HG03196 (cell line): ENCODE data around the gene PRKCA.
"Not testable (repeated sequence)": the region's sequence is repeated elsewhere in the genome, so short reads cannot be mapped to it uniquely, and the experiment has no call there.

Experiments used
- ATAC-seq: cut with Tn5 transposase; IDR thresholded peaks from one replicate; pipeline ENCODE4 v1.9.1; 2021; ENCODE audit not compliant: unreplicated experiment

Gene PRKCA

GRCh38 chr17:66379544-66379943 is 77.1 kb downstream of the PRKCA start:
- ATAC-seq, result no peak

DNA sequence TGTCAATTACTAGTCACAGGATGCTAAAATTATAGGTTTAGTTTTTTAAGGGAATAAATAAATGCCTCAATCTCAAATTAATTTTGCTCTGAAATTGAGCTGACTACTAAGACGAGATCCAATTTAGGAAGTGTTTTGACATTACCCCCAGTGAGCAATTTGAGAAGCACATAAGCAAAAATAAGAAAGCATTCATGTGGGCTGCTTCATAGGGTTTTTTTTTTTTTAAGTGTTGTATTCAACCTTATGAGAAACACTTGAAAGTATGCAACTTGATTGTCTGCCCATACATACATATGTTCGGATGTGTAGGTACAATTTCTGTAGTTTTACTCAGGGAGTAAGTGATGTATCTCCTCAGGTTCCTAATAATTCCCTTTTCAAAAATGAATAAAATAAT is 77.6 kb downstream of the PRKCA start:
- no peak for ATAC-seq

GRCh38 chr17:66381701-66382362 is 79.4 kb downstream of the PRKCA start:
- ATAC-seq, result no peak

DNA sequence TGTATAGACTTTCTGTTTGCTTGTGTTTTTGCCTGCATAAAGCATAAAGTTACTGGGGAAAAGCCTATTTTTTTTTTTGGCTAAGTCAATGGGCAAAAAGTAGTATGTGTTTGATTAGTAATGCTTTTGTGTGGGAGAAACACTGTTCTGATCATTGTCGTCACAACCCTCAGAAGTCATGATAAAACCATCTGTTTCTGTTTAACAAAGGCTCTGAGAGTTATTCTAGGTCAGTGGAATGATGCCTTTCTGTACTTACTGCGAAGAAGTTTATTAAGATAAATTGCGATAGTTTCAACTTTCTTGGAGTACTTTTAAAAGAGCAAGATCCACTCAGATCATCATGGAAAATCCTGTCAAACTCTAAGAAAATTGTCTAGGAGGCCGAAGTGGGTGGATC is 80.9 kb downstream of the PRKCA start:
- no peak for ATAC-seq

DNA sequence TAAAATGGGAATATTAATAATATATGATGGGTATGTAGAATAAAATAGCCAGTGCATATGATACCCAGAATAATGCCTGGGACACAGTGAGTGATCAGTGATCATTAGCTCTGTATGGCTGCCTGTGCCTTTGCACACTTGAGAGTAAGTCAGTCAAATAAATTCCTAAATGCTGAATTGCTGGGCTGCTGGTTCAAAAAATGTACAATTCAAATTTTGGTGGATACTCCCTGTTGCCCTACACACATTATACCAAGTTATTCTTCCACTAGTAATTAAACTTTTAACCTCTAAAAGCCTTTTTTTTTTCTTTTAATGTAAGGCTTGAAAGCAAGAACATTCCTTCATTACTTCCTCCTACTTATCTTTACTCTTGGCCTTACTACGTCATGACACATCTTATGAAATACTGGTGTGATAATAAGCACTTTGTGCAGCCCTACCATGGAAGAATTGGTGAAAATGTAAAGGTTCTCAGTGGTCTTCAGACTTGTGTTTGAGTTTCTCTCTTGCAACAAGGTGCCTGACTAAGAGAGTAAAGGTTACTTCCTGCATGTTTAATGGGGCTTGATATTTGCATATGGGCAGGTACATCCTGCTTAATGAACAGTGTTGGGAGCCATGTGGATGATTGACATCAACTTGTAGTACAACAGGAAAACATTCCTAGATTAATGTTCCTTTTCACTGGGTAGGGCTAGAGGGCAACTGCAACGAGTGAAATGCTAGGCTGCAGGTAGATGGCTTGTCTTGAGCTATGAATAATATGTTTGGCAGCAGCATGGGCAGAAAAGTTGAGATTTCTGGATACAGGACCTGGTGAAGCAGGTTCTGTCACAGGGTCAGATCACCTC is 84.3 kb downstream of the PRKCA start:
- ATAC-seq, result no peak

- no peak for ATAC-seq
These were observed 85.1 kb downstream of the PRKCA start for GRCh38 chr17:66387392-66387981.

- ATAC-seq, result no peak
These were observed 90.5 kb downstream of the PRKCA start for GRCh38 chr17:66392783-66393437.

- ATAC-seq, result no peak
These were observed 93.5 kb downstream of the PRKCA start for GRCh38 chr17:66395961-66396360.

- no peak for ATAC-seq
These were observed 95.1 kb downstream of the PRKCA start for GRCh38 chr17:66397486-66397885.

- no peak for ATAC-seq
These were observed 95.6 kb downstream of the PRKCA start for GRCh38 chr17:66398059-66398458.

DNA sequence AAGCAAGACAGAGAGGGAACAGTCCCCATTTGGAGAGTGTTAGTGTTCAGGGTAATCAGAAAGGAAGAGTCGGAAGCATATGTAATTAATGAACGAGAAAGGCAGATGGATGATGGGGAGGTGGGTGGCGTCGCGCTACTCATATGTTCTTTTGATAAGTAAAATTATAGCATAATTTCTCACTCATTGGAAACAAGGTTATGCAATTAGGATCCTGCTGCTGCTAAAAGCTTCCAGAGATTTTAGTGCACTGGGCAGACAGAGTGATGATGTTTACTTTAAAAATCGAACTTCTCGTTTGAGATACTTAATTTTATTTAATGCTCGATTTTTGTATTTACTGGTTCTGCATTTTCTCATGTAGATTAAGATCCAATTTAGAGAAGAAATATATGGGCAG is 96.2 kb downstream of the PRKCA start:
- no peak for ATAC-seq

- ATAC-seq, result no peak
These were observed 97.0 kb downstream of the PRKCA start for GRCh38 chr17:66399441-66399840.

DNA sequence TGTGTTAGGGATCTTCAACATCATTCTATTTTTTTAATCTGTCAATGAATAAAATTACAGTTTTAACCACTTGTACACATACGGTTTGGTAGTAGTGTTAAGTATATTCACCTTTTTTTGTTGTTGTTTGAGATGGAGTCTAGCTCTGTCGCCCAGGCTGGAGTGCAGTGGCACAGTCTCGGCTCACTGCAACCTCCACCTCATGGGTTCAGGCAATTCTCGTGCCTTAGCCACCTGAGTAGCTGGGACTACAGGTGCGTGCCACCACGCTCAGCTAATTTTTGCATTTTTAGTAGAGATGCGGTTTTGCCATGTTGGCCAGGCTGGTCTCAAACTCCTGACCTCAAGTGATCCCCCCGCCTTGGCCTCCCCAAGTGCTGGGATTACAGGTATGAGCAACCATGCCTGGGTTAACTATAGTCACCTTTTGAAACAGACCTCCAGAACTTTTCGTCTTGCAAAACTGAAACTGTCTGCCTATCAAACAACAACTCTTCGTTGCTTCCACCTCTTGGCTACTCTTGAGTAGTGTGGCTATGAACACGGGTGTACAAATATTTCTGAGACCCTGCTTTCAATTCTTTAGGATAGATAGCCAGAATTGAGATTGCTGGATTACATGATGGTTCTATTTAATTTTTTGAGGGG is 97.8 kb downstream of the PRKCA start:
- ATAC-seq, result not testable (repeated sequence)

- ATAC-seq, result no peak
These were observed 98.3 kb downstream of the PRKCA start for GRCh38 chr17:66400698-66401097.

- ATAC-seq, result no peak
These were observed 99.0 kb downstream of the PRKCA start for GRCh38 chr17:66401364-66401763.

- ATAC-seq, result no peak
These were observed 101.6 kb downstream of the PRKCA start for GRCh38 chr17:66403846-66404556.

DNA sequence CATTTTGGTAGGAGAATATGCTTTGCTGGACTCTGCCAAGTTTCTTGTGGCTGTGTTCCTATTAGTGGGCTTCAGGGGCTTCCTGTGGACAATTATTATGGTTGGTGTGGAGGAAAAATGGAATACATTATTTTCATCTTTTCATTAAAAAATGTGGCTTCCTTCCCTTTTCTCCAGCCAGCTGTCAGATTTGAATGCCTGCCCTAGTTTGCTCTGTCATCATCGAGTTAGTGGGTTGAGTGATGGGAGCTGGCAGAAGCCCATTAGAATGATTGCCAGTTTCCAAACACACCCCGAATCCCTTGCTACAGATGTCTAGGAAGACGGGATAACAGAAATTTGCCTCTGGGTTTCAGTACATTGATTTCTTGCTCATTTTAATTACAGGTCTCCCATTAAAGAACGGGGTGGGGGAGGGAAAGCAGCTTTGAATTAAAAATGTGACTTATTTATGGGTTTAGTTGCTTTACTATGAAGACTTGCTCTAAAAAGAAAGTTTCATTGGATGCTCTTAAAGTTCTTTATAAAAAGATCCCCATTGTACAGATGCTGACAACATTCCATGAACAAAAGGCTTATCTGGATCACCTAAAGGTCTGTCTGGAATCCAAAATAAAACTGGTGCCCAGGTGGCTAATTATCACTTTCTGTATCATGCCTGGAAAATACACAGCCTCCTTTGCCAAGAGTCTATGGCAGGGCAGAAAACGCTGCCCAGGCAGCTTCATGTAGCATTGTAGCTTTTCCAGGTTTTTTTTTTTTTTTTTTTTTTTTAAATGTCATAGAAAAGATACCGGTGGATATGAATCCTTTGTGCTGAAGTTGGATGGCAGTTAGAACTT is 103.6 kb downstream of the PRKCA start:
- ATAC-seq, result no peak

DNA sequence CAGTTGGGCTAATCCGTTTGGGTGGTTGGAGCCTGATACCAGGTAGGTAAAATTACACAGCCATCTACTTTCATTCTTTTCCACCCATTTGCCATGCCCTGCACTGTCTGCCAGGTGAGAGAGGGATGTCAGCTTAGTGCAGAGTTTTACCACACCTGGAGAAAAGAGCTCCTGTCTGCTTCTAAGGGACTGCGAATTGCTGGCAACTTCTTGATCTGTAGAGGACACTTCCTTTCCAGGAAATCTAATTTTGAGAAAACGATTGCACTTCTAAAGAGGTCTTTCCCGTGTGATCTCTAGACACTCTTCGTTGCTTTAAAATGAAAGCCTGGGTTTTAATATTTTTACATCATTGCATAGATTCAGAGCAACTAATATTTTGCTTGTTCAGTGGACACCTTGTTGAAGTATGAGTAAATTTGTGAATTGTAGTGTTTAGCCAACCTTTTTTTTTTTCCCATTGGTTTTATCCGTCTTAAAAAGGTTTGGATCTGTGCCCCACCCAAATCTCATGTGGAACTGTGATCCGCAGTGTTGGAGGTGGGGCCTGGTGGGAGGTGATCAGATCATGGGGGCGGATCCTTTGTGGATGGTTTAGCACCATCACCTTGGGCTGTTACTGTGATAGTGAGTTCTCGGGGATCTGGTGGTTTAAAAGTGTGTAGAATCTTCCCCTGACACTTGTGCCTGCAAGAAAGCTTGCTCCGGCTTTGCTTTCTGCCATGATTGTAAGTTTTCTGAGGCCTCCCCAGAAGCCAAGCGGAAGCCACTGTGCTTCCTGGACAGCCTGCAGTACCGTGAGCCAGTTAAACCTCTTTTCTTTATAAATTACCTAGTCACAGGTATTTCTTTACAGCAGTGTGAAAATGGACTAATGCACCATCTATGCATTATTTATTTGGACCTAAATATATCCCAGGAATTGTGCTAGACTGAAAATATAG is 104.6 kb downstream of the PRKCA start:
- ATAC-seq, result no peak
